DND-41 (cell line): ENCODE measurements around the gene DACT3.

ENCODE experiments used
- ATAC-seq: fragments of 200-7000 bp; cut with Tn5 transposase; 3 replicates; pipeline ENCODE4 v1.9.1; 2021; ENCODE audit warnings: low read depth; ENCODE audit not compliant: insufficient read depth
- DNase-seq: peaks from one replicate; pipeline ENCODE4 v3.0.0-alpha.2; 2020
- H2AFZ ChIP-seq: 2 replicates; pipeline ENCODE4 v1.6.0; 2012; ENCODE audit warnings: low read depth, low read length
- H3K27ac ChIP-seq: 2 replicates; pipeline ENCODE4 v1.5.1; 2012; ENCODE audit warnings: low read length, inconsistent platforms
- H3K27me3 ChIP-seq: fragments of 200-600 bp; sonication (generic); 2 replicates; pipeline ENCODE4 v1.6.0; 2012; ENCODE audit warnings: low read length, mild to moderate bottlenecking, inconsistent platforms; ENCODE audit not compliant: insufficient read depth, poor library complexity
- H3K36me3 ChIP-seq: 2 replicates; pipeline ENCODE4 v1.5.1; 2012; ENCODE audit warnings: low read length, inconsistent platforms; ENCODE audit not compliant: insufficient read depth
- H3K4me1 ChIP-seq: 2 replicates; pipeline ENCODE4 v1.5.1; 2012; ENCODE audit warnings: mild to moderate bottlenecking, low read length; ENCODE audit not compliant: insufficient read depth
- H3K4me2 ChIP-seq: 2 replicates; pipeline ENCODE4 v1.6.0; 2012; ENCODE audit warnings: mild to moderate bottlenecking, moderate library complexity, low read length, inconsistent platforms; ENCODE audit not compliant: insufficient read depth
- H3K4me3 ChIP-seq, 2 experiments: fragments of 200-600 bp in 1 of 2; shearing (Covaris generic) in 1 of 2; 2 replicates each; pipeline ENCODE4 v1.5.1; 2012 to 2016; ENCODE audit warnings: inconsistent platforms in 2 of 2, low read length in 2 of 2, mild to moderate bottlenecking in 2 of 2, low read depth in 1 of 2, moderate library complexity in 1 of 2
- H3K79me2 ChIP-seq: 2 replicates; pipeline ENCODE4 v1.6.0; 2012; ENCODE audit warnings: low read length, inconsistent platforms; ENCODE audit not compliant: insufficient read depth
- H3K9ac ChIP-seq: 2 replicates; pipeline ENCODE4 v1.6.0; 2012; ENCODE audit warnings: low read depth, mild to moderate bottlenecking, inconsistent platforms, low read length, moderate library complexity
- H3K9me3 ChIP-seq: 2 replicates; pipeline ENCODE4 v1.5.1; 2012; ENCODE audit warnings: low read length, moderate library complexity, mild to moderate bottlenecking, inconsistent platforms; ENCODE audit not compliant: insufficient read depth, severe bottlenecking
- H4K20me1 ChIP-seq: 2 replicates; pipeline ENCODE4 v1.6.0; 2012; ENCODE audit warnings: low read length; ENCODE audit not compliant: insufficient read depth
- EZH2 ChIP-seq: IDR thresholded peaks from 3 replicates; pipeline ENCODE4 v1.6.1; 2012; ENCODE audit warnings: borderline replicate concordance, low read depth, mild to moderate bottlenecking, moderate library complexity, low read length, inconsistent platforms; ENCODE audit not compliant: severe bottlenecking
- TF ChIP-seq, protein P1 (sequence below): IDR thresholded peaks from 2 replicates; pipeline ENCODE4 v1.5.1; 2012; ENCODE audit warnings: borderline replicate concordance, low read length, moderate library complexity, mild to moderate bottlenecking; ENCODE audit not compliant: poor library complexity, severe bottlenecking; ENCODE audit errors: extremely low read depth

Gene DACT3

DNA sequence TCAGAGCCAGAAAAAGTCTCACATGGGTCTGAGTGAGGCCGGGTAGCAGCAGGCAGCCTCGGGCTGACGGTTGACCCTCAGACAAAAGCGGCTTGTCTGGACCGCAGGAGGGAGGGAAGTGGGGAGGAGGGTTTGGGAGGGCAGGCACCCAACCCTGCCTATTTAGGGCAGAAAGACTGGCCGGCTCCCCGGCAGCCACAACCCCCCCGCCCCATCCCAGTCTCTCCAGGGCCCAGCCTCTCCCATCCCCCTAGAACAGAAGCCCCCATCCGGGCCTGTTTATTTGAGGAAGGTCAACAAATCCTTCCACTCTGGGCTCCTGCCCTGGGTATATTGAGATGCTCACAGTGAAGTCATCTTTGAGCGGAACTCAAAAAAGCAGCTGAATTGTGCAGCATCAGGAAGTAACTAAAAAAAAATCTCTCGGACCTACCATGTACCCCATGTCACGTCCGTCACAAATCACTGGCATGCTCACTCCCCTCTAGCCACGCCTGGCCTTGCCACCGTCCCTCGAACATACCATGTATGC, 6.3 kb downstream of the DACT3 start:
- H3K9ac ChIP-seq = no peak overlapping the region
- peaks cover 2% of the 10 kb centered on the region; the same call in 1 of the 2 replicates for H4K20me1 ChIP-seq
- H3K4me2 ChIP-seq = no peak overlapping the region
- no peak overlapping the region for H2AFZ ChIP-seq
- no peak for ATAC-seq
- no peak overlapping the region for H3K27ac ChIP-seq
- H3K4me1 ChIP-seq = peaks cover 6% of the 10 kb centered on the region
- no peak for TF ChIP-seq EZH2
- no peaks in the 10 kb centered on the region for H3K36me3 ChIP-seq
- no peak for DNase-seq
- H3K9me3 ChIP-seq = no peaks in the 10 kb centered on the region
- no peak overlapping the region for H3K4me3 ChIP-seq
- peaks cover 11% of the 10 kb centered on the region for H3K27me3 ChIP-seq
- H3K79me2 ChIP-seq = no peaks in the 10 kb centered on the region

DNA sequence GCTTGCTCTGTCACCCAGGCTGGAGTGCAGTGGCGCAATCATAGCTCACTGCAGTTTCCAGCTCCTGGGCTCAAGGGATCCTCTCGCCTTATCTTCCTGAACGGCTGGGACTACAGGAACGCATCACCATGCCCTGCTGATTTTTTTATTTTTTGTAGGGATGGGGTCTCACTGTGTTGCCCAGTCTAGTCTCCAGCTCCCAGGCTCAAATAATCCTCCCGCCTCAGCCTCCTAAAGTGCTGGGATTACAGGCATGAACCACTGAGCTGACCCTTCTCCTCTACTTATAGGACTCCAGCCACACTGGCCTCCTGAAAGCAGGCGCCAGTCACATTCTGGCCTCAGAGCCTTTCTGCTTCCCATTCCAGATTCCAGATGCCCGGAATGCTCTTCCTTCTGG, 10.5 kb downstream of the DACT3 start:
- no peak for ATAC-seq
- Histone ChIP-seq H2AFZ (no peak overlapping the region), H4K20me1 (no peaks in the 10 kb centered on the region; the same call in 1 of the 2 replicates), H3K4me3 (no peak overlapping the region), H3K9ac (no peak overlapping the region), H3K4me2 (no peak overlapping the region), H3K79me2 (no peaks in the 10 kb centered on the region), H3K9me3 (no peaks in the 10 kb centered on the region), H3K4me1 (no peaks in the 10 kb centered on the region), H3K36me3 (no peaks in the 10 kb centered on the region), H3K27ac (no peak overlapping the region), H3K27me3 (no peaks in the 10 kb centered on the region)
- TF ChIP-seq, protein P1, sequence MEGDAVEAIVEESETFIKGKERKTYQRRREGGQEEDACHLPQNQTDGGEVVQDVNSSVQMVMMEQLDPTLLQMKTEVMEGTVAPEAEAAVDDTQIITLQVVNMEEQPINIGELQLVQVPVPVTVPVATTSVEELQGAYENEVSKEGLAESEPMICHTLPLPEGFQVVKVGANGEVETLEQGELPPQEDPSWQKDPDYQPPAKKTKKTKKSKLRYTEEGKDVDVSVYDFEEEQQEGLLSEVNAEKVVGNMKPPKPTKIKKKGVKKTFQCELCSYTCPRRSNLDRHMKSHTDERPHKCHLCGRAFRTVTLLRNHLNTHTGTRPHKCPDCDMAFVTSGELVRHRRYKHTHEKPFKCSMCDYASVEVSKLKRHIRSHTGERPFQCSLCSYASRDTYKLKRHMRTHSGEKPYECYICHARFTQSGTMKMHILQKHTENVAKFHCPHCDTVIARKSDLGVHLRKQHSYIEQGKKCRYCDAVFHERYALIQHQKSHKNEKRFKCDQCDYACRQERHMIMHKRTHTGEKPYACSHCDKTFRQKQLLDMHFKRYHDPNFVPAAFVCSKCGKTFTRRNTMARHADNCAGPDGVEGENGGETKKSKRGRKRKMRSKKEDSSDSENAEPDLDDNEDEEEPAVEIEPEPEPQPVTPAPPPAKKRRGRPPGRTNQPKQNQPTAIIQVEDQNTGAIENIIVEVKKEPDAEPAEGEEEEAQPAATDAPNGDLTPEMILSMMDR = no peak
- TF ChIP-seq EZH2 = no peak
- DNase-seq = no peak

DNA sequence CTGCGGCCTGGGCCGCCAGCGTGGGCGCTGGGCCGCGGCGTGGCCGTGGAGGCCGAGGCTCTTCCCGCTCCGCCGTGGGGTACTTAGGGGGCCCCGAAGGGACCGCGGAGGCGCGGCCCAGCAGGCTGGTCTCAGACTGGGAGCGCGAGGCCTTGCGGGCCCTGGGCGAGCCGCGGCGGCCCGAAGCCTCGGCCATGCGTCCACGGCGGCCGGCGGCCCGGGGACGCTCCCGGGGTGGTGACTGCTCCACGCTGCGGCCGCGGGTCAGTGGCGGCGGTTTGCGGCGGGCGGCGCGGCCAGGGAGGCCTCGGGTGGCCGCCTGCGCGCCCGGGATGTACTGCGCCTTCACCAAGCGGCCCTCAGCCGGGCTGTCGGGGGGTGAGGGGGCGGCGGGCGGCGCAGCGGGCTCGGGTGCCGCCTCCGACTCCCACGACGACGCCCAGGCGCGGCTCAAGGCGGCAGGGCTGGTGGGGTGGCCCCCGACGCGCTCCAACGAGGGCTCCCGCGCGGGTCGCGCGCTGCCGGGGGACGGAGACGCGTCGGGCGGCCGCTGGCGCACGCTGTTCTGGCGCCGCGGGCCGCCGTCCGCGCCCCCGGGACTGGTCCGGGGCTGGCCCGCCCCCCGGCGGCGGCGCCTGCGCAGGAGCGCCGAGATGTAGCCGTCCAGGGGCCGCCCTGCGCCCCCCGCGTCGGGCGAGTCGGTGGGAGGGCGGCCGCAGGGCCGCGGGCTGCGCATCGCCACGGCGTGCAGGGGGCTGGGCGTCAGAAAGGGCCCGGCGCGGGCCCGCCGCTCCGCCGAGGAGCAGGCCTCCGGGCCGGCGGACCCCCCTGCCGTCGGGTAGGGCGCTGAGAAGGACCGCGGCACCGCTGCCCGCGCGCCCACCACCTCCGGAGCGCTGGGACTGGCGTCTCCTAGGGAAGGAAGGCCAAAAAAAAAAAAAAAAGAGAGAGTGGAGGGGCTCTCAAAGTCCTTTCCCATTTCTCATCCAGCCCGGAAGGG, 11.7 kb downstream of the DACT3 start:
- Histone ChIP-seq H4K20me1 (no peaks in the 10 kb centered on the region; the same call in 1 of the 2 replicates), H3K4me2 (no peak overlapping the region), H3K4me3 (no peak overlapping the region), H3K27me3 (peaks cover 2% of the 10 kb centered on the region), H3K9me3 (no peaks in the 10 kb centered on the region), H3K27ac (no peak overlapping the region), H3K36me3 (no peaks in the 10 kb centered on the region), H3K9ac (no peak overlapping the region), H3K4me1 (no peaks in the 10 kb centered on the region), H3K79me2 (no peaks in the 10 kb centered on the region), H2AFZ (no peak overlapping the region)
- no peak for TF ChIP-seq EZH2
- TF ChIP-seq, protein P1 = no peak
- ATAC-seq = no peak
- DNase-seq = no peak
